Activated CD4-positive, alpha-beta T cell treated with anti-CD3 and anti-CD28 coated beads, Interleukin-10, Interleukin-2, amounts not matched to agents 100 ng/mL and 50 ng/mL, durations not matched to agents 16 hours and 8 hours (primary cell): Measurements from ENCODE around the gene NUDT10.
"Not testable (repeated sequence)": the region's sequence is repeated elsewhere in the genome, so short reads cannot be mapped to it uniquely, and the experiment has no call there.

Experiments
- DNase-seq: peaks from one replicate; pipeline ENCODE4 v3.0.0-alpha.2; 2020

Gene NUDT10

DNA sequence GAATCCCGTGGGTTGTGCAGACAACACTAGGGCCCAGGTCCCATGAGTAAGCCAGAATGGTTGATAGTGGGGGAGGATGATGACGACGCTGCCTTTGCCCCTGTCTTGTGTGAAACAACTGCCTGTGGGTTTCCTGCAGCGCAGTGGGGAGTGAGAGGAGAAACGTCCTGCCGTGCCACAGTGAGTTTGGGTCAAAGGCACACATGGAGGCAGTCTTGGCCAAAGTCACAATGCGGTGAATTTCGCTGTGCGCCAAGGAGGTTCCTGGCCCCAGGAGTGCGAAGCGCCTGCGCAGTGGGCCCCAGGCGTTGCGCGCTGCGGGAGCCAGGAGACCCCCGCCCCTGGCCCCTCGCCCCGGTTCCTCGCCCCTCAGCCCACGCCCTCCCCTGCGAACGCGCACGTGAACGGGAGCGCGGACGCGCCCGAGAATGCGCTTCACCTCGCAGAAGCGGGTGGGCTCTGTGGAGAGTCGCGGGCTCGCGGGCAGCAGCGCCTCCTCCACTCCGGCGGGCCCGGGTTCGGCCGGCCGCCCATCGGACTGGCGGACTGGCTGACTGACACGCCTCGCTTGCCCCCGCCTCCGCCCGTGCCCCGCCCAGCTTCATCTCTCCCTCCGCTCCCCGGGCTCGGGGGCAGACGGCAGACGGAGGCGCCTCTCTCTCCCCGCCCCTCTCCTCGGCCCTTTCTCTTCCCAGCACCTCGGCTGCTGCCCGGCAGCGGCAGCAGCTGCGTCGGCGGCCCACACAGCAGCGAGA is at the start of gene NUDT10:
TSS of gene NUDT10 (plus strand) at position 635 of the 755 bp plus-strand sequence. CDS start 144 bp downstream, outside the sequence.
- peak; percentile 34 for DNase-seq

DNA sequence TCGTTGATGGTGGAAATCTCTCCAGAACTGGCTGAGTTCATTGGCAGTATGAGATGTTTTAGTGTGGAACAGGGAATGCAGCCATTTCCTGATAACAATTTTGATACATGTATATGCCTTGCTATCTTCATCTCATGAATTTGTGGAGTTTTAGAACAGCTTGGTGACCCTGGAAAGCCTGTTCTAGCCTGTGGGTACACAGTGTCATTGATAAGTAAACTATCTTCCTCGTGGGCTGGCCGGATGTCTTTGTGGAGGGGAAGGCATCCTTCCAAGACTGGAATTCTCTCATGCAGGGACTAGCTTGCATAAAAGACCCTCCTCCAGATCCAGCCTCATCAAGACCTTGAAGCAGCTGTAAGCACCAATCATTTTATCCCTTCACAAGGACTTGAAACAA is 40.2 kb upstream of the NUDT10 start:
- no peak for DNase-seq

DNA sequence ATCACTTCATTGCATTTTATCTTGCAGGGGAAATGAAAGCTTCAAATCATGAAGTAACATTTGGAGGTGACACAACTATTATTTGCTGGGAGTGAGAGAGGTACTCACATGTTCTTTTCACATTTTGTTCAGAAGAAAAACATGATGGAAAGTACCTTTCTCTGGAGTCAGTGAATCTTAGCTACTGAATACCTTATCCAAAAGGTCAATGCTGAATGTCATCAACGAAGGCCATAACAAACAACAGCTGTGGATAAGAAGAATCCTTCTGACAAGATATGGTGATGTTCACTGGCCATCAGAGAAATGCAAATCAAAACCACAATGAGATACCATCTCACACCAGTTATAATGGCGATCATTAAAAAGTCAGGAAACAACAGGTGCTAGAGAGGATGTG is 36.5 kb upstream of the NUDT10 start:
- DNase-seq = no peak

DNA sequence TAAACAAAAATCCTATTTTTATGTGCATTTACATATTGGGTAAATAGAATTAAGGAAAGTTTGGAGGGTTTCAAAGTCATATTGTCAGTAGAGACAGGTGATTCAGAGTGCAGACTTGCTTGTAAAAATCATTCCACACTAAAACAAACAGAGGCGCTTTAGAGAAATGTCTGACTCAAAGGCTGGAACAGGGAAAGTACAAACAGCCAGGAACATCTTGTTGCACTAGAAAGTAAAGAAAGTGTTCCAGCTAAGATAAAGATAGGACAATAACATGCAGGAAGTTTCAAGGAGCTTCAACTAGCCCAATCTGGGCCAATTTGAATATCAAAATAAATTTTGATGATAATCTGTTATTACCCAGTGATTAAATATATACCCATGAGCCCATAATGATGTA is 16.4 kb upstream of the NUDT10 start:
- DNase-seq = no peak

DNA sequence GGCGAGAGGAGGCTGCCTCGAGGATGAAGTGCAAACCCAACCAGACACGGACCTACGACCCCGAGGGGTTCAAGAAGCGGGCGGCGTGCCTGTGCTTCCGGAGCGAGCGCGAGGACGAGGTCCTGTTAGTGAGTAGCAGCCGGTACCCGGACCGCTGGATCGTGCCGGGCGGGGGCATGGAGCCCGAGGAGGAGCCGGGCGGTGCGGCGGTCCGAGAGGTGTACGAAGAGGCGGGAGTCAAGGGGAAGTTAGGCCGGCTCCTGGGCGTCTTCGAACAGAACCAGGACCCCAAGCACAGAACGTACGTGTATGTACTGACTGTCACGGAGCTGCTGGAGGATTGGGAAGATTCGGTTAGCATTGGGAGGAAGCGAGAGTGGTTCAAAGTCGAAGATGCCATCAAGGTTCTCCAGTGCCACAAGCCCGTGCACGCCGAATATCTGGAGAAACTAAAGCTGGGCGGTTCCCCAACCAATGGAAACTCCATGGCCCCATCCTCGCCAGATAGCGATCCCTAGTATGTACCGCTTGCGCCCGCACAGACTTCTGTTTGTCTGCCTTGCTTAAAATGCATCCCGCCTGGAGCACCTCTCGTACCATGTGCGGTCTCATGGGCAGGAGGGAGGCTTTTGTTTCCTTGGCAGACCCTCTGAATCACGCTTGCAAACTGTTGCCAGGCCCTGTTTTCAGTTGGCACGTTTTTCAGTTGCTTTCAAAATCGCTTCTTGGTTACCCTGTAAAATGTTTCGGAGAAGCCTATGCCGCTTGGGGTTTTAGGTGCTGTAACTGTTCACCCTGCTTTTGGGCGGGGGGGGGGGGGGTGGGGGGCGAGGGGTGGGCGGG is 542 bp downstream of the NUDT10 start:
- DNase-seq = not testable (repeated sequence)

DNA sequence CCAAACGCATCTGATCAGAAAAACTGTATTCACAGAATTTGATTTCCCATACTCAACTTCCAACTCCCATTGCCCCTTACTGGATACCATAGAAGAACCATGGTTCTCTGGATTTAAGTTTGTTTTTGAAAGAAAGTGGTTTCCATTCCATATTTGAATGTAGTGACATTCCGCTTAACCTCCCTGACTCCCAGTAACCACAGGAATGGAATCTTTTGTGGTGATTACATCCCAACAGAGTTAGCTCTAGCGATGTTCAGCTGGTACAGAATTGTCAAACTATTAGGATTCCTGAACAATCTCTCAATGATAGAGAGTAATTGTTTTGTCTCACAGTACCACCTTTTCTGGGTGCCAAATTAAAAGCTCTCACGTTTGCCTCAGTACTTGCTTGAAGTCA is 1.7 kb downstream of the NUDT10 start:
- DNase-seq = no peak

DNA sequence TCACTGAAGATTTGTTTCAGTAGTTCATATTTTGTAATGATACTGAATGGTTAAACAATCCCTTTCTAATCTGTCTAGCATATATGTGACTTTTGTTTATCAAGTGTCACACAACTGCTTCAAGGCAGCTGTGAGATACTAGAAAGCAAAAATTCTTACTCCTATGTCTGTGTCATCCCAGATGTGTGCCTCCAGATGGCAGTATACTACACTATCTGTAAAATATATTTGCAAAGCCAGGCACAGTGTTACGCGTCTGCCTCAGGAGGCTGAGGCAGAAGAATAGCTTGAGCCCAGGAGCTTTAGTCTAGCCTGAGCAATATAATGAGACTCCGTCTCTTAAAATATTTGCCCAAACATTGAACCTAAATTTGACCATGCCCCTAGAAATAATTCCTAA is 4.0 kb downstream of the NUDT10 start:
- peak; percentile 51 for DNase-seq

DNA sequence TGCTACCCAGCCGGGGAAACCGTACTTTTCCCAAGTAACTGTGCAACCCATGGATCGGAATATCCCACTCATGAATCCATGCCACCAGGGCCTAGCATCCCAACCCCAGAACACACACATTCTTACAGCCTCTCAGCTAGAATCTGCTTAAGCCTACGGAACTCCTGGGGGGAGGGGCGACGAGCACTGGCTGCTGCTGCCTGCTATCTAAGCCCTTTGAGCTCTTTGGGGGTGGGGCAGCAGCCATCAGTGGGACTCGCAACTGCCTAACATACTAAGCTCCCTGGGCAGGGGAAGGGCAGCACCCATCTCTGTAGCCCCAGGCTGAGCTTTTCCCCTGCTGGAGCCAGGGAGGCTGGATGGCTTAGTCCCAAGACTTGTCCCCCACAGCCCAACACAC is 28.6 kb downstream of the NUDT10 start:
- DNase-seq = no peak

DNA sequence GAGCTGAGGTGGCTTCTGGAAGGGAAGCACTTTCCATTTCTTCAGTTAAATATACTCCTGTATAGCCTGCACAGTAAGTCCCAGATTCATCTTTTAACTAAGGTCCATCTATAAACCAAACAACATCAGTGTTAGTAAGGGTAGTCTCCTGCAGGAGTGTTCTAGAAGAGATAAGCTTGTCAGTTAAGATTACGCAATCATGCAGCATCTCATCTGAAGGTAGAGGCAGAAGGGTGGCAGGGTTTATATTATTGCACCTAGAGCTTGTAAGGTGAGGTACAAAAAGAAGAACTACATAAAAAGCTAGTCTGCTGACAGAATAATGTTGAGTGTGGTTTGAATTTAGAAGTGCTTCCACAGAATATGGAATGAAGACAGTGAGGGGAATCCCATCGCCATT is 44.0 kb downstream of the NUDT10 start:
- no peak for DNase-seq
